IMR-90 (cell line): Measurements from ENCODE around the gene TBCD.
"Not testable (repeated sequence)": the region's sequence is repeated elsewhere in the genome, so short reads cannot be mapped to it uniquely, and the experiment has no call there.

Experiments
- MAZ ChIP-seq: IDR thresholded peaks from 2 replicates; pipeline ENCODE4 v1.6.1; 2012; ENCODE audit warnings: low read depth, mild to moderate bottlenecking, low read length, improper control_type of control experiment, moderate library complexity, borderline replicate concordance
- POLR2A ChIP-seq: IDR thresholded peaks from 2 replicates; pipeline ENCODE4 v1.6.1; 2012; ENCODE audit warnings: mild to moderate bottlenecking, low read depth, low read length
- RFX5 ChIP-seq: IDR thresholded peaks from 2 replicates; pipeline ENCODE4 v1.8.0; 2012; ENCODE audit warnings: low read depth, mild to moderate bottlenecking, low read length, moderate library complexity
- TF ChIP-seq, protein P1 (sequence below): conservative IDR thresholded peaks from 2 replicates; pipeline ENCODE4 v1.5.1; 2012; ENCODE audit warnings: mild to moderate bottlenecking, low read depth, low read length, improper control_type of control experiment

DNA sequence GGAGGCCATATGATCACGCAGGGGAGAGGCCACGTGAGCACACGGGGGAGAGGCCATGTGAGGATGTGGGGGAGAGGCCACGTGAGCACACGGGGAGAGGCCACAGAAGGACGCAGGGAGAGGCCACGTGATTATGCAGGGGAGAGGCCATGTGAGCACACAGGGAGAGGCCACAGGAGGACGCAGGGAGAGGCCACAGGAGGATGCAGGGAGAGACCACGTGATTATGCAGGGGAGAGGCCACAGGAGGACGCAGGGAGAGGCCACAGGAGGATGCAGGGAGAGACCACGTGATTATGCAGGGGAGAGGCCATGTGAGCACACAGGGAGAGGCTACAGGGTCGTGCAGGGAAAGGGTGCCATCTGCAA is 232.4 kb downstream of the TBCD start:
- not testable (repeated sequence) for TF ChIP-seq POLR2A, MAZ, RFX5
- TF ChIP-seq, protein P1, sequence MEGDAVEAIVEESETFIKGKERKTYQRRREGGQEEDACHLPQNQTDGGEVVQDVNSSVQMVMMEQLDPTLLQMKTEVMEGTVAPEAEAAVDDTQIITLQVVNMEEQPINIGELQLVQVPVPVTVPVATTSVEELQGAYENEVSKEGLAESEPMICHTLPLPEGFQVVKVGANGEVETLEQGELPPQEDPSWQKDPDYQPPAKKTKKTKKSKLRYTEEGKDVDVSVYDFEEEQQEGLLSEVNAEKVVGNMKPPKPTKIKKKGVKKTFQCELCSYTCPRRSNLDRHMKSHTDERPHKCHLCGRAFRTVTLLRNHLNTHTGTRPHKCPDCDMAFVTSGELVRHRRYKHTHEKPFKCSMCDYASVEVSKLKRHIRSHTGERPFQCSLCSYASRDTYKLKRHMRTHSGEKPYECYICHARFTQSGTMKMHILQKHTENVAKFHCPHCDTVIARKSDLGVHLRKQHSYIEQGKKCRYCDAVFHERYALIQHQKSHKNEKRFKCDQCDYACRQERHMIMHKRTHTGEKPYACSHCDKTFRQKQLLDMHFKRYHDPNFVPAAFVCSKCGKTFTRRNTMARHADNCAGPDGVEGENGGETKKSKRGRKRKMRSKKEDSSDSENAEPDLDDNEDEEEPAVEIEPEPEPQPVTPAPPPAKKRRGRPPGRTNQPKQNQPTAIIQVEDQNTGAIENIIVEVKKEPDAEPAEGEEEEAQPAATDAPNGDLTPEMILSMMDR = not testable (repeated sequence)
